Stomach (tissue), 9 donors: ENCODE measurements around the gene LYSMD4. TPM values are rescaled to one million over a fixed set of nuclear protein-coding genes. Genes with fewer than 3 reads are reported as not detected.

ENCODE experiments used
- DNase-seq, 2 donors: peaks; one replicate each; pipeline versions ENCODE4 v3.0.0 to v3.0.0-alpha.2; 2013 to 2019
- H3K27ac ChIP-seq, 5 donors: fragments of 200-600 bp in 4 of 5; sonication (generic) in 4 of 5; one replicate each; pipeline ENCODE4 v1.5.1; 2013 to 2019; ENCODE audit warnings: mild to moderate bottlenecking in 1 of 5, moderate library complexity in 1 of 5
- H3K27me3 ChIP-seq, 3 donors: fragments of 200-600 bp; sonication (generic); one replicate each; pipeline ENCODE4 v1.5.1; 2017 to 2019; ENCODE audit warnings: mixed run types in 1 of 3
- H3K36me3 ChIP-seq, 4 donors: fragments of 200-600 bp; sonication (generic); 1 replicate in 3 of 4; 2 replicates in 1 of 4; pipeline ENCODE4 v1.5.1; 2016 to 2019
- H3K4me1 ChIP-seq, 4 donors: fragments of 200-600 bp; sonication (generic); one replicate each; pipeline ENCODE4 v1.5.1; 2016 to 2019
- H3K4me3 ChIP-seq, 4 donors: fragments of 200-600 bp; sonication (generic) in 3 of 4; one replicate each; pipeline ENCODE4 v1.5.1; 2016 to 2019; ENCODE audit warnings: mild to moderate bottlenecking in 1 of 4
- H3K9me3 ChIP-seq, 4 donors: fragments of 200-600 bp; sonication (generic); one replicate each; pipeline ENCODE4 v1.5.1; 2016 to 2019
- EP300 ChIP-seq: sonication (generic); formaldehyde crosslinking; IDR thresholded peaks from one replicate; pipeline ENCODE4 v1.6.1; 2017; ENCODE audit warnings: antibody characterized with exemption
- POLR2A ChIP-seq, 4 donors: fragments of 450-650 bp; IDR thresholded peaks; one replicate each; pipeline ENCODE4 v1.6.1; 2016; ENCODE audit warnings: antibody characterized with exemption in 4 of 4, control low read depth in 2 of 4, mild to moderate bottlenecking in 1 of 4, moderate library complexity in 1 of 4
- POLR2AphosphoS5 ChIP-seq, 3 donors: sonication (generic); formaldehyde crosslinking; IDR thresholded peaks; one replicate each; pipeline ENCODE4 v1.6.1; 2016; ENCODE audit warnings: antibody characterized with exemption in 3 of 3
- WGBS, 5 donors: extraction: QIAGEN DNeasy Blood & Tissue Kit in 3 of 5; methylation state at CpG; one replicate each; pipeline versions ENCODE4 v1.1.5 to v1.1.7; 2013 to 2018; 5-methylcytosine and 5-hydroxymethylcytosine counted together
- intact Hi-C: fragments of 100-400 bp; cut with DNase I; formaldehyde crosslinking; loops from one replicate; pipeline ENCODE4 v1.15.1; 2023; ENCODE audit warnings: low total_unique reads
- polyA plus RNA-seq, 3 donors: library from polyadenylated mRNA; stranded (reverse); fragments of 200-250 nt; gene quantifications; one replicate each; pipeline ENCODE4 v1.2.3, GENCODE V29; 2013
- total RNA-seq, 5 donors: library from RNA; depleted of rRNA; stranded (reverse); fragments of >200 nt; gene quantifications; one replicate each; pipeline versions ENCODE4 v1.1.0 to v1.2.3, GENCODE V29; 2014 to 2016
- TF ChIP-seq, protein P1 (sequence below), 7 experiments: fragments of 450-650 bp in 4 of 7; fragments of 200-600 bp in 3 of 7; sonication (generic) in 3 of 7; IDR thresholded peaks; one replicate each; pipeline ENCODE4 v1.5.1; 2016 to 2019; ENCODE audit warnings: antibody characterized with exemption in 7 of 7, control low read depth in 2 of 7, mild to moderate bottlenecking in 1 of 7
- donor health status: healthy with polysubstance abuse.
- donor health status: Bipolar disorder and iron deficiency.
- donor health status: healthy.

The LYSMD4 gene
- total and polyA plus RNA-seq, 8 donors = 4.2 to 106 (median 10.0) TPM

DNA sequence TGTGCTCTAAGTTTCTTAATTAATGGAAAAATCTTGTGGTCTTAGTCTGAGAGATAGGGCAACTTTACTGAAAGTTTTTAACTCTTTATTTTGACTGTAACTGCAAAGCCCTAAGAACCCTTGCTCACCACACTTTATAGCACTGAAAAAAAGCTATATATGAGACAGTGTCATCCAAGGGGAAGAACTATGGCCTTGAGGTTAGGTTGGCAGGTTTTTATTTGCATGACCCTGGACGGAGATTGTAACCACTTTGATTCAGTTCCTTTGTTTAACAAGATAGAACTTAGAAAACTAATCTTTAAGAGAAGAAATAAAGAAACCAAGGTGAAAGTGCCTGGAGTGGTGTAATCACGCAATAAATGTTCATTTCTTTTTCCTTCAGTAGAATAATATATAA is 30.6 kb upstream of the LYSMD4 start:
- no peak overlapping the region for H3K27ac ChIP-seq
- DNase-seq = no peak
- H3K36me3 ChIP-seq = no peaks in the 10 kb centered on the region
- WGBS, 5 donors = 50 to 74% (median 57%) methylated on average over 2 of the region's 2 CpGs
- no peaks in the 10 kb centered on the region for H3K27me3 ChIP-seq
- H3K4me1 ChIP-seq = no peaks in the 10 kb centered on the region
- no peak overlapping the region for H3K4me3 ChIP-seq
- H3K9me3 ChIP-seq = no peaks in the 10 kb centered on the region
- TF ChIP-seq, protein P1, sequence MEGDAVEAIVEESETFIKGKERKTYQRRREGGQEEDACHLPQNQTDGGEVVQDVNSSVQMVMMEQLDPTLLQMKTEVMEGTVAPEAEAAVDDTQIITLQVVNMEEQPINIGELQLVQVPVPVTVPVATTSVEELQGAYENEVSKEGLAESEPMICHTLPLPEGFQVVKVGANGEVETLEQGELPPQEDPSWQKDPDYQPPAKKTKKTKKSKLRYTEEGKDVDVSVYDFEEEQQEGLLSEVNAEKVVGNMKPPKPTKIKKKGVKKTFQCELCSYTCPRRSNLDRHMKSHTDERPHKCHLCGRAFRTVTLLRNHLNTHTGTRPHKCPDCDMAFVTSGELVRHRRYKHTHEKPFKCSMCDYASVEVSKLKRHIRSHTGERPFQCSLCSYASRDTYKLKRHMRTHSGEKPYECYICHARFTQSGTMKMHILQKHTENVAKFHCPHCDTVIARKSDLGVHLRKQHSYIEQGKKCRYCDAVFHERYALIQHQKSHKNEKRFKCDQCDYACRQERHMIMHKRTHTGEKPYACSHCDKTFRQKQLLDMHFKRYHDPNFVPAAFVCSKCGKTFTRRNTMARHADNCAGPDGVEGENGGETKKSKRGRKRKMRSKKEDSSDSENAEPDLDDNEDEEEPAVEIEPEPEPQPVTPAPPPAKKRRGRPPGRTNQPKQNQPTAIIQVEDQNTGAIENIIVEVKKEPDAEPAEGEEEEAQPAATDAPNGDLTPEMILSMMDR (IDR thresholded peaks at IDR 0.05) = no peak
- TF ChIP-seq EP300 (no peak), POLR2AphosphoS5 (IDR thresholded peaks at IDR 0.05) (no peak), POLR2A (IDR thresholded peaks at IDR 0.05) (no peak)
- intact Hi-C loops = no loop called here

DNA sequence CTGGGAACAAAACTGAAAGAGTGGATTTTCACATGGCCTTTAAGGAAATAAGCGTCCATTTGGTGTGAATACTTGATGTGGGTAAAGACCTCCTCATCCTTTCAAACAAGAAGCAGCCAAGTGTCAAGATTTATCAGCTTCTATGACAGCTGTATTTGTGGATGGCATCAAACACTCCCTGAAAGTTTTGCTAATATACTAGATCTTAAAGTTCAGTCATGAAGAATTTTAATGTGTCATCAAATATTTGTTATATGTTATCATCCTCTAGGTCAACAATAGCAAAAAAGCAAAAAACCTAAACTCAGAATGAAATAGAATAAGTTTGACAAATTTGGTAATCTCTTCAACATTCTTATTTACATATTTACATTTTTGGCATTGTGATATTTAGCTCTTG is 29.1 kb upstream of the LYSMD4 start:
- DNase-seq = no peak
- no peaks in the 10 kb centered on the region for H3K36me3 ChIP-seq
- no peak overlapping the region for H3K27ac ChIP-seq
- H3K9me3 ChIP-seq = no peaks in the 10 kb centered on the region
- 90 to 100% (median 95%) methylated on average over 1 of the region's 1 CpG for WGBS, 5 donors
- H3K4me3 ChIP-seq = no peak overlapping the region
- H3K4me1 ChIP-seq = no peaks in the 10 kb centered on the region
- no peaks in the 10 kb centered on the region for H3K27me3 ChIP-seq
- TF ChIP-seq, protein P1 (IDR thresholded peaks at IDR 0.05) = no peak
- TF ChIP-seq POLR2AphosphoS5 (IDR thresholded peaks at IDR 0.05) = no peak
- no peak for TF ChIP-seq POLR2A (IDR thresholded peaks at IDR 0.05)
- no peak for TF ChIP-seq EP300
- intact Hi-C loops = no loop called here

DNA sequence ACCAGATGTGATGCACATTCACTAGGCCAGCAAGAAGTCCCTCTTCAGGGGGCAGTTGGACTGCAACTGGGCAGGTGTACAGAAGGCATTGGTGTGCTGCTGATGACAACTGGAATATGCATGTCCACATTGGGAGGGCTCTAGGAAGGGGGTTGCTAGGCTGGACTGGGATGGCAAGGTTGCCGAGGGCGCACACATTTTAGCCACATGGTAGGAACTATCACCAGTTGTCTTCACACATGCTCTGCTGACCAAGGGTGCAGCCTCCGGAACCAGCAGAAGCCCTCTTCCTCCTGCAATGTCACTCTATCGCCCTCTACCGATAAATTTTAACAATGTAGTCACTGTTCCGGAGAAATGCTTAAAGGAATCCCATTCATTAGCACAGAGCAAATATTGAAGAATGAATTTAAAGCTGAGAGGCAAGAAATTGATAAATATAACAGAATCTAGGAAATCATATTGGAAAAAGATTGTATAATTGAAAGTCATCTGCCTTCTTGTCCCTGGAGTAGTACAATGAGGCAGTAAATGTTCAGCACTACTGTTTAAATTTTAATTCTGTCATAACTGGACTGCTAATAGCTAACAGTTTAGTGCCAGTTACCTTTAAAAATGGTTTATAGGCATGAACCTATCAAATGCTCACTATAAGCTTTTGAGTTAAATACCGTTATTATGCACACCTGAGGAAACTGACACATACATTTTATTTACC is 22.6 kb upstream of the LYSMD4 start:
- Histone ChIP-seq H3K36me3 (no peaks in the 10 kb centered on the region), H3K9me3 (no peaks in the 10 kb centered on the region), H3K4me1 (peaks cover 0 to 4% (median 0%) of the 10 kb centered on the region in 4 donors), H3K27me3 (no peaks in the 10 kb centered on the region), H3K27ac (no peak overlapping the region), H3K4me3 (no peak overlapping the region)
- TF ChIP-seq EP300 = no peak
- TF ChIP-seq, protein P1 (IDR thresholded peaks at IDR 0.05) = peak in 5 of 7 experiments; percentile 41 to 73 (median 62)
- WGBS, 5 donors = 4 to 7% (median 7%) methylated on average over 7 of the region's 7 CpGs
- DNase-seq = peak; percentile 42 to 88
- intact Hi-C loops = no loop called here

DNA sequence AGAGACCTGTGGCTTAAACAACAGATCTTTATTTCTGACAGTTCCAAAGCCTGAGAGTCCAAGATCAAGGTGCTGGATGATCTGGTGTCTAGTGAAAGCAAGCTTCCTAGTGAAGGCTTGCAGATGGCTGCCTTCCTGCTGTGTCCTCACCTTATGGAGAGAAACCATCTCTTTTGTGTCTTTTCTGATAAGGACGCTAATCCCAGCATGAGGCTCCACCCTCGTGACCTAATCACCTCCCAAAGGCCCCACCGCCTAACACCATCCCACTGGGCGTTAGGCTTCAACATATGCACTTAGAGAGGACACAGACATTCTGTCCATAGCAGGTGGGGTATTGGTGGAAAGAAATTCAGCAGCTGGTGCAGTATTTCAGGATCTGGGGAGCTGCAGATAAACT is 19.8 kb upstream of the LYSMD4 start:
- intact Hi-C loops = no loop called here
- no peak for DNase-seq
- Histone ChIP-seq H3K4me3 (no peak overlapping the region), H3K4me1 (peaks cover 0 to 7% (median 0%) of the 10 kb centered on the region in 4 donors), H3K36me3 (no peaks in the 10 kb centered on the region), H3K9me3 (no peaks in the 10 kb centered on the region), H3K27me3 (no peaks in the 10 kb centered on the region), H3K27ac (no peak overlapping the region)
- WGBS, 5 donors = 77 to 87% (median 82%) methylated on average over 4 of the region's 4 CpGs
- TF ChIP-seq, protein P1 (IDR thresholded peaks at IDR 0.05) = no peak
- no peak for TF ChIP-seq POLR2A (IDR thresholded peaks at IDR 0.05)
- no peak for TF ChIP-seq EP300
- TF ChIP-seq POLR2AphosphoS5 (IDR thresholded peaks at IDR 0.05) = no peak
